Mesendoderm (in vitro differentiated cells): Measurements from ENCODE around the gene WDR26.

Experiments
- DNase-seq: peaks from one replicate; pipeline ENCODE4 v3.0.0; 2013
- H2AK5ac ChIP-seq: 2 replicates; pipeline ENCODE4 v1.6.1; 2013; ENCODE audit warnings: low read length, inconsistent platforms
- H2BK120ac ChIP-seq: 2 replicates; pipeline ENCODE4 v1.6.1; 2013; ENCODE audit warnings: low read depth, mild to moderate bottlenecking, low read length, moderate library complexity, mixed read lengths
- H2BK15ac ChIP-seq: replicated peaks from 2 replicates; pipeline ENCODE4 v1.6.1; 2013; ENCODE audit warnings: low read depth, mild to moderate bottlenecking, moderate library complexity
- H2BK5ac ChIP-seq: 2 replicates; pipeline ENCODE4 v1.6.1; 2013; ENCODE audit warnings: low read length, inconsistent platforms
- H3K18ac ChIP-seq: 2 replicates; pipeline ENCODE4 v1.6.1; 2013; ENCODE audit warnings: mild to moderate bottlenecking, low read length, mixed read lengths
- H3K23ac ChIP-seq: one replicate; pipeline ENCODE4 v1.6.1; 2013; ENCODE audit warnings: low read length
- H3K27ac ChIP-seq: 2 replicates; pipeline ENCODE4 v1.5.1; 2013; ENCODE audit warnings: low read depth, mild to moderate bottlenecking, inconsistent platforms, low read length, moderate library complexity
- H3K27me3 ChIP-seq: 2 replicates; pipeline ENCODE4 v1.6.1; 2013; ENCODE audit warnings: low read length, control low read depth, mild to moderate bottlenecking, inconsistent platforms; ENCODE audit not compliant: insufficient read depth, poor library complexity
- H3K36me3 ChIP-seq: 2 replicates; pipeline ENCODE4 v1.6.1; 2013; ENCODE audit warnings: low read length, inconsistent platforms; ENCODE audit not compliant: control insufficient read depth, insufficient read depth
- H3K4ac ChIP-seq: one replicate; pipeline ENCODE4 v1.6.1; 2013; ENCODE audit warnings: low read depth, mild to moderate bottlenecking, low read length, moderate library complexity
- H3K4me1 ChIP-seq: 2 replicates; pipeline ENCODE4 v1.6.1; 2013; ENCODE audit warnings: low read depth, low read length, inconsistent platforms; ENCODE audit not compliant: control insufficient read depth
- H3K4me2 ChIP-seq: 2 replicates; pipeline ENCODE4 v1.6.1; 2013; ENCODE audit warnings: low read length
- H3K4me3 ChIP-seq: 2 replicates; pipeline ENCODE4 v1.5.1; 2013; ENCODE audit warnings: mild to moderate bottlenecking, low read length
- H3K56ac ChIP-seq: one replicate; pipeline ENCODE4 v1.6.1; 2013; ENCODE audit warnings: low read length
- H3K79me1 ChIP-seq: 2 replicates; pipeline ENCODE4 v1.6.1; 2013; ENCODE audit warnings: low read length, inconsistent platforms
- H3K79me2 ChIP-seq: 2 replicates; pipeline ENCODE4 v1.6.1; 2013; ENCODE audit warnings: mild to moderate bottlenecking, low read length; ENCODE audit not compliant: control insufficient read depth, insufficient read depth
- H3K9ac ChIP-seq: 2 replicates; pipeline ENCODE4 v1.6.1; 2013; ENCODE audit warnings: low read length, inconsistent platforms
- H4K5ac ChIP-seq: one replicate; pipeline ENCODE4 v1.6.1; 2013; ENCODE audit warnings: low read length
- H4K8ac ChIP-seq: one replicate; pipeline ENCODE4 v1.6.1; 2013; ENCODE audit warnings: low read depth, mild to moderate bottlenecking, control low read depth, low read length, moderate library complexity
- WGBS: extraction: QIAGEN DNeasy Blood & Tissue Kit; methylation state at CpG from one replicate; pipeline ENCODE4 v1.1.7; 2013; ENCODE audit warnings: low lambda C conversion rate, missing lambda C conversion rate; ENCODE audit not compliant: insufficient coverage; ENCODE audit errors: extremely low coverage; 5-methylcytosine and 5-hydroxymethylcytosine counted together

WDR26 gene

DNA sequence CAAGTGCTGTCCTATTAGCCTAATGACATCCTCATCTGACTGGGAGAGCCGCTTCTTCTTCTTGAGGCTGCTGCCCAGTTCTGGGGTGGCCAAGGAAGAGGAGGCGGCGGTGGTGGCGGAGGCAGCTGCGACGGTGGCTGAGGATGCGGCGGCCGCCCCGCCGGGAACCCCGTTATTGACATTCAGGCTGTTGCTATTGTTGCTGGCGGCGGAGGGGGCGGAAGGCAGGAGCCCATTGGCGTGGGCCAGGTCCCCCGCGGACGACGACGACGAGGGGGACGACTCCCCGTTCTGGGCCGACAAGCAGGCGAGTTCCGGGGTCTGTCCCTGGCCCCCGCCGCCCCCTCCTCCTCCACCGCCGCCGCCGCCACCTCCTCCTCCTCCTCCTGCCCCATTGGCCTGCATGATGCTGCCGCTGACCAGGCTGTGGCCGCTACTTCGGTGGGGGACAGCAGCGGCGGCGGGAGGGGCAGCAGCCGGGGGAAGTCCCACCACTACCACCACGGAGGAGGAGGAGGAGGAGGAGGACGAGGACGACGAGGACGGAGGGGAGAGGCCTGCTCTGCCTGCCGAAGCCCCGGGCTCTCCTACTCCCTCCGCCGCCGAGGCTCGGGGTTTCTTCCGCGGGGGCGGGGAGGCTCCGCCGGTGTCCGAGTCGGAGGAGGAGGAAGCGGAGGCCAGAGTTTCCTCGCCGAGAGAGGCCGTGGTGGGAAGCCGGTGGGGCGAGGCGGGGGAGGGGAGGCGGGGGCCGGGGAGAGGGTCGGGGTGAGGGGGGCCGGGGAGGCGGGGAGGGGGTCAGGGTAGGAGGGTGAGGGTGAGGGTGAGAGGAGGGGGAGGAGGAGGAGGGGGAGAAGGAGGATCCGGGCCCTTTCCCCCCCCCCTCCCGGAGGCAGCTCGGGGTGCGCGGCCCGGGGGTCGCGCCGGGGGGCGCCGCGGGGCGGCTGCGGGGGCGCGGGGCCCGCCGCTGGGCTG, 610 bp downstream of the WDR26 start:
- no peak overlapping the region for H2BK5ac ChIP-seq
- H3K4ac ChIP-seq = peak overlapping the region; percentile 90
- H3K27me3 ChIP-seq = no peaks in the 10 kb centered on the region
- no peak overlapping the region for H3K23ac ChIP-seq
- peaks cover 5% of the 10 kb centered on the region for H3K4me1 ChIP-seq
- no peak overlapping the region for H4K8ac ChIP-seq
- peak; percentile 41 for DNase-seq
- H3K79me1 ChIP-seq = peaks cover 5% of the 10 kb centered on the region
- H3K27ac ChIP-seq = peak overlapping the region; percentile 16
- H3K56ac ChIP-seq = peak overlapping the region; percentile 100
- no peak overlapping the region for H2AK5ac ChIP-seq
- H3K4me3 ChIP-seq = peak overlapping the region; percentile 87
- no peaks in the 10 kb centered on the region for H3K36me3 ChIP-seq
- no peak overlapping the region for H2BK15ac ChIP-seq
- H3K18ac ChIP-seq = peak overlapping the region; percentile 76
- no CpG with 5 or more reads among the region's 88 CpGs for WGBS
- H2BK120ac ChIP-seq = peak overlapping the region; percentile 23
- peak overlapping the region; percentile 96 for H3K9ac ChIP-seq
- H4K5ac ChIP-seq = no peak overlapping the region
- H3K4me2 ChIP-seq = peak overlapping the region; percentile 52
- H3K79me2 ChIP-seq = peaks cover 34% of the 10 kb centered on the region

DNA sequence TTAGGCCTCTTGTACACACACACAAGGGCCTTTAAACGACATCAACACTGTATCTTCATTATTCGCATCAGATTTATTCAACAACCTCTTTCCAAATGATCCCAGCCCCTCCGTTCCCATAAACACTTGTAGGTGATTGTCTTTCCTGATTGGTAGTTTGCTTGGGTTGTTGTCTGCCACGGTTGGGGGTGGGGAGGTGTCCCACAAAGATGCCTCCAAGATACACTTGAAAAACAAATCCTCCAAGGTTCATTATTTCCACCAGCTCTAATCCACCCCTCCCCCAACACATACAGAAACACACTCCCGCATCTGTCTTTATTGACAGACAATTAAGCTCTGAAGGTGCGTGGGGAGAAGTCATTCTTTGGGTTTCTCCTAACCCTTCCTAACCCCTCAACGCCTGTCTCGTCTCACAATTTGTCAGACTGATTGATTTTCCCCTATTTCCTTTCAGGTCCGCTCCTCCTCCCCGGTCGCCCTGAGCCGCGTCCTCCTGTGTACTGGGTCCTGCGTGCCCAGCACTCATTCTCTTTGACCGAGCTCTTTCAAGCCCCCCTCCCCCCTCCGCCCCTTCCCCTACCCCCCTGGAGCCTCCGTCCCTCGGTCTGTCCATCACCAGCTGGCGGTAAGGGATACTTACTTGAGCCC, 1.4 kb downstream of the WDR26 start:
- Histone ChIP-seq H3K9ac (peak overlapping the region; percentile 87), H2AK5ac (no peak overlapping the region), H2BK15ac (no peak overlapping the region), H3K79me1 (peaks cover 5% of the 10 kb centered on the region), H4K5ac (no peak overlapping the region), H3K4me1 (peaks cover 5% of the 10 kb centered on the region), H3K23ac (no peak overlapping the region), H4K8ac (no peak overlapping the region), H2BK120ac (no peak overlapping the region), H2BK5ac (no peak overlapping the region), H3K4ac (no peak overlapping the region), H3K4me2 (peak overlapping the region; percentile 85), H3K4me3 (peak overlapping the region; percentile 87), H3K18ac (no peak overlapping the region), H3K36me3 (no peaks in the 10 kb centered on the region), H3K79me2 (peaks cover 34% of the 10 kb centered on the region), H3K56ac (peak overlapping the region; percentile 93), H3K27me3 (no peaks in the 10 kb centered on the region), H3K27ac (no peak overlapping the region)
- no CpG with 5 or more reads among the region's 19 CpGs for WGBS
- DNase-seq = peak; percentile 34

DNA sequence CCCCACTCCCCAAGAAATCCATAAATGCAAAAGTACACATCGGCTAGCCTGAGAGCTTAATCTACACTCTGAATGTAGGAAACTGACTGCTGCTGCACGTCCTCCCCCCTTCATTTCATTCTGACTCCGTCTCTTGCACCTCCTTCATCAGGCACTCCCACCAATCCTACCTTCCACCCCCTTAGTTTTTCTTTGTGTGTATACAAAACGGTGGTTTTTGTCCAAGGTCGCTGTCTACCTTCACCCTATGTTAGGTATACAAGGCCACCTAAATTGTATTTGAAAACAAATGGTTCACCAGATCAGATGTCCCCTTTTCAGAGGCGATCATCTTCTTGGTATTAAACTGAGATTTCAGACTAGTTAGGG, 1.9 kb downstream of the WDR26 start:
- Histone ChIP-seq H3K56ac (peak overlapping the region; percentile 93), H4K8ac (no peak overlapping the region), H3K36me3 (no peaks in the 10 kb centered on the region), H3K79me2 (peaks cover 34% of the 10 kb centered on the region), H2BK15ac (no peak overlapping the region), H3K4me3 (peak overlapping the region; percentile 87), H3K79me1 (peaks cover 5% of the 10 kb centered on the region), H3K18ac (no peak overlapping the region), H3K4me1 (peaks cover 5% of the 10 kb centered on the region), H3K4me2 (peak overlapping the region; percentile 85), H3K27me3 (no peaks in the 10 kb centered on the region), H2AK5ac (no peak overlapping the region), H4K5ac (no peak overlapping the region), H3K27ac (no peak overlapping the region), H3K9ac (peak overlapping the region; percentile 87), H3K4ac (no peak overlapping the region), H2BK120ac (no peak overlapping the region), H3K23ac (no peak overlapping the region), H2BK5ac (no peak overlapping the region)
- no CpG with 5 or more reads among the region's 6 CpGs for WGBS
- DNase-seq = no peak

DNA sequence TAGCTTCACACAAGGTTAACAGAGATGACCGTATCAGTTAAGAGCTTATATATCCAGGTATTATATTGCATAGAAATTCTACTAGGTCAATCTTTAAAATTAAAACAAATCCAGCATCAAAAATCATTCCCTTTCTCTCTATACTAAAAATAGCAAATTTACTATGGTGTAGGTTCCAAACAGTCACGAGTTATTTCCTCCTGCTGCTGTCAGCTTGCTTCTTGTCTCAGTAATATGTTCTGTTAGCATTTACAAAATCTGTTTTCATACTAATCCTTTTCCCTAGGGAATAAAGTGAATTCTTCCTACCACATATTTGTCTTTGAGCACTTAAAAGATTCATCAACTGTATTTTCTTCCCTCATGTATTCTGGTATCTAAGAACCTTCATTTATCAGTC, 2.5 kb downstream of the WDR26 start:
- H2BK120ac ChIP-seq = no peak overlapping the region
- H3K4ac ChIP-seq = no peak overlapping the region
- no peak overlapping the region for H4K8ac ChIP-seq
- no peak overlapping the region for H3K18ac ChIP-seq
- no CpG with 5 or more reads among the region's 2 CpGs for WGBS
- no peak overlapping the region for H2AK5ac ChIP-seq
- H3K9ac ChIP-seq = no peak overlapping the region
- no peaks in the 10 kb centered on the region for H3K27me3 ChIP-seq
- H2BK15ac ChIP-seq = no peak overlapping the region
- H4K5ac ChIP-seq = no peak overlapping the region
- H3K4me2 ChIP-seq = no peak overlapping the region
- no peak overlapping the region for H3K27ac ChIP-seq
- DNase-seq = no peak
- H3K56ac ChIP-seq = no peak overlapping the region
- H3K79me2 ChIP-seq = peaks cover 34% of the 10 kb centered on the region
- H3K23ac ChIP-seq = no peak overlapping the region
- peaks cover 8% of the 10 kb centered on the region for H3K79me1 ChIP-seq
- H3K4me3 ChIP-seq = no peak overlapping the region
- H2BK5ac ChIP-seq = no peak overlapping the region
- peaks cover 5% of the 10 kb centered on the region for H3K4me1 ChIP-seq
- H3K36me3 ChIP-seq = no peaks in the 10 kb centered on the region

GRCh38 chr1:224431726-224432125, 2.9 kb downstream of the WDR26 start:
- no peak overlapping the region for H3K18ac ChIP-seq

More at GRCh38 chr1:224431726-224432125, 2.9 kb downstream of the WDR26 start:
- Histone ChIP-seq H2AK5ac (no peak overlapping the region), H3K4ac (no peak overlapping the region), H3K4me3 (no peak overlapping the region), H4K5ac (no peak overlapping the region), H3K4me2 (peak overlapping the region; percentile 0), H3K27me3 (no peaks in the 10 kb centered on the region), H3K27ac (no peak overlapping the region), H3K36me3 (no peaks in the 10 kb centered on the region), H3K23ac (no peak overlapping the region), H4K8ac (no peak overlapping the region), H3K9ac (no peak overlapping the region), H2BK5ac (no peak overlapping the region), H3K79me1 (peaks cover 8% of the 10 kb centered on the region), H3K79me2 (peaks cover 34% of the 10 kb centered on the region), H3K56ac (no peak overlapping the region), H3K4me1 (peaks cover 5% of the 10 kb centered on the region), H2BK15ac (no peak overlapping the region), H2BK120ac (no peak overlapping the region)
- no peak for DNase-seq
- no CpG with 5 or more reads among the region's 2 CpGs for WGBS
